Stimulated activated CD4-positive, alpha-beta T cell treated with anti-CD3 and anti-CD28 coated beads, Interleukin-12 subunit alpha, Interleukin-12 subunit beta, amount 100 ng/mL, for 4 hours (primary cell): ENCODE results near the gene TEX53.

Experiments used
- DNase-seq: peaks from one replicate; pipeline ENCODE4 v3.0.0-alpha.2; 2020

Gene TEX53

GRCh38 chr9:114633438-114634089 is 24.0 kb downstream of the TEX53 start:
- DNase-seq, result no peak

GRCh38 chr9:114631166-114631565 is 26.4 kb downstream of the TEX53 start:
- DNase-seq, result no peak

GRCh38 chr9:114629563-114630090 is 28.0 kb downstream of the TEX53 start:
- no peak for DNase-seq

DNA sequence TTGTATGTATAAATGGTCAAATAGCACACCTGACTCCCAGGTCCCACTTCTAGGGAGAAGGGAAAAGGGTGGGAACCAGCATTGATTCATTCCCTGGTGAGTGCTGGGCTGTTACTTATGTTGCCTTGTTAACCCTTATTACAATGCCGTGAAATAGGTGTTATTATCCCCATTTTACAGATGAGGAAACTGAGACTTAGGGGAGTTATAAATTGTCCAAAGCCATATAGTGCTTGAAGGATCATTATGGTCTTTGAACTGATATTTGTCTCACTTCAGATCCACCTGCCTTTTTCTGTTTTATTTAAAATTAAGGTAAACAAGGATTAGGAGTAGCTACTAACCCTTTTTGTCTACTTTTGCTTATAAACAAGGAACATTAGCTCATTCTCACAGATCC is 30.1 kb downstream of the TEX53 start:
- DNase-seq, result no peak

DNA sequence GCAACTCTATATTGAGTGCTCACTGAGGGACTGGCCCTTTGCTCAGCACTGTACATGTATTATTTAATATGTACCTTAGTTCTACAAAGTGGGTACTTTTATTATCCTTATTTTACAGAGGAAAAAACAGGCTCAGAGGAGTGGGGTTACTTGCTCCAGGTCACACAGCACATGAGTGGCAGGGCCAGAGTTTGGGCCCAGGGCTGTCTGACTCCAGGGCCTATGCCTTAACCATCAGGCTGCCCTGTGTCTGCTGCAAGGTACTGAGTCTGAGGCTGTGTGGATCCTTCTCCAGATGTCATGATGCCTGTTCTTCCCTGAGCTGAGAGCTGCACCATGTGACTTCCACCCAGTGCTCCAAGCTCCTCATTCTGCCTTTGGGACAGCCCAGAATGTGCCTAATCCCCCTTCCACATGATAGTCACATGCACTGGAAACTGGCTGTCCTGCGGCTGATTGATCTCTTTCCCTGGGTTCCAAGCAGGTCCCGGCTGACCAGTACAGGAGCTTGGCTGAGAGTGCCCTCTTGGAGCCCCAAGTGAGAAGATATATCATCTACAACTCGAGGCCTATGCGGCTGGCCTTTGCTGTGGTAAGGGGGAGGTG is 31.1 kb downstream of the TEX53 start:
- DNase-seq, result no peak

GRCh38 chr9:114624677-114625076 is 32.9 kb downstream of the TEX53 start:
- DNase-seq, result no peak

DNA sequence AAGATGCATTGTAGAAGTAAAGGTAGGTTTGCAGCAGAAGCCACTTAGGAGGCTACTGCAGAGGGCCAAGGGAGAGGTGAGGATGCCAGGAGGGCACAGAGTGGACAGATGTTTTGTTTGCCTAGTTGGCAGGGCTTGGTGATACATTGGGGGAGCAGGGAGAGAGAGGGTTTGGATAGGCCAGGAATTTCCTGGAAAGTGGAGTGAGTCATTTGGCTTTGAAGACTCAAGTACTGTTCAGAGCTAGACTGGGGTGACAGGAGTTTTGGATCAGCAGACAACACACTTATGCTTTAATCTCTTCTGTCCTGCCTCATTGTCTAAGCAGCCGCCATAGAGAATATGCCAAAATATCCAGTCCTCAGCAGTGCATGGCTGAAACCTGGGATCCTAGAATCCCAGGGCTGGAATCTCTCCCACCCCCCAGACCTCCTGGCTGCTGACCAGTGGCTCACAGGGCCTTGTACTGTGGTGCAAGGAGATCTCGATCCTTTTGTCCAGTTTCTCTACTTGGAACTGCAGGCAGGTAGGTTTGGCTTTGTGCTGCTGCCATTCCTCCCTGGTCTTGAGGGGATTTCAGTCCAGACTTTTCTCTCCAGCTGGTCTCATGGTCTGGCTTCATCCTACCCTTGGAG is 35.5 kb downstream of the TEX53 start:
- DNase-seq, result no peak

GRCh38 chr9:114621561-114621960 is 36.0 kb downstream of the TEX53 start:
- no peak for DNase-seq

DNA sequence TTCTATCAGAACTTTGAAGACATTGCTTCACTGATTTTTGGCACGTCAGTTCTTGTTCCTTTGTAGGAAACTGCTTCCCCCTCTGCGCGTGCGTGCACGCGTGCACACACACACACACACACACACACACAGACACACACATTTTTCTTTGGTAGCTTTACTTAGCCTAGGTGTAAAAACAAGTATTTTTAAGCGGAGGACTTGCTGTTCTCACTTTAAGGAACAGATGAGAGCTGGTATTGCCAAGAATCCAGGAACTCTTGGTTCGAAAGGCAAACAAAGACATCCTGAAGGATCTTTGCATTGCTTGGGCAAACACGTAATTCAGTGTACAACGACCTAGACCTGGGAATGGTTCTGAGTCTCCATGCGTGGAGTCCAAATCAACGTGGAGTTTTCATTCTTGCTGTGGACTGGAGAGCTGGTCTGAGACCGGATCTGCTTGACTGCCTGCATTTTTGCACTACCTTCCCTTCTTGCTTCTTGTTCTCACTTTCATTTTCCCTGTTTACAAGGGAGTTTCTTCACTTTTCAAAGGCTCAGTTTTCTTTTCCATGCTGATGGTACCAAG is 38.3 kb downstream of the TEX53 start:
- DNase-seq, result no peak

DNA sequence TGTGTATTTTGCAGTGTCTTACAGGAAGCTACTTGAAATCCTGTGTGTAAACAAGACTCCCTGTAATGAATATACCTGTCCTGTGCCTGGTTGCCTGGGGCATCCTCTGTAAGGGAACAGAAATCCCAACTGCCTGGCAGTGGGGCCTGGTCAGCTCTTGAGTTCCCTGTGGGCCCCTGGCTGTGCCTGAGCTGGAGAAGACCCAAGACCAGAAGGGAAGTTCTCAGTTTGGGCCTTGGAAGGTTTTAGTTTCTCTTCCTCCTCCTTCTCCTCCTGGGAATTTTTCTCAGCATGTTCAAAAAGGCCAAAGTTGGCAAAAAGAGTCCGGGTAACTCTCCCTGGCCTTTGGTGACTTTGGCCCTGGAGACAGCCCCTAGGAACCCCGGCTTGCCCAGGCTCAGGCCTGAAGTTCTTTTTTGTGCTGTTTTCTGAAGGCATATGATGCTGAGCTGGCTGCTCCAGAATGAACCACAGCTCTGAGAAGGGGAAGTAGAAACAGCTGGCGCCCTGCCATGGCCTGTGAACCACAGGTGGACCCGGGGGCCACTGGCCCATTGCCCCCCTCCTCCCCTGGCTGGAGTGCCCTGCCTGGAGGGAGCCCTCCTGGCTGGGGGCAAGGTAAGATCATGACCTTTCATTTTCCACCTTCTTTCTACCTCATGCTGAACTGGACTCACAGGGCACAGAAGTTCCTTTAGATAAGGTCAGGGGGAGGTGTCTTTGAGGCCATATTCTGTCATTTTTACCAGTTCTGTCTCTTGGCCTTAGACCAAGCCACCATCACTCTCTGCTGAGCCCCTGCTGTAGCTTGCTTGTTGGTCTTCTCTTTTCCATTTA is 40.7 kb downstream of the TEX53 start:
- DNase-seq, result no peak

GRCh38 chr9:114614373-114614772 is 43.2 kb downstream of the TEX53 start:
- no peak for DNase-seq

GRCh38 chr9:114613919-114614318 is 43.7 kb downstream of the TEX53 start:
- DNase-seq, result no peak

DNA sequence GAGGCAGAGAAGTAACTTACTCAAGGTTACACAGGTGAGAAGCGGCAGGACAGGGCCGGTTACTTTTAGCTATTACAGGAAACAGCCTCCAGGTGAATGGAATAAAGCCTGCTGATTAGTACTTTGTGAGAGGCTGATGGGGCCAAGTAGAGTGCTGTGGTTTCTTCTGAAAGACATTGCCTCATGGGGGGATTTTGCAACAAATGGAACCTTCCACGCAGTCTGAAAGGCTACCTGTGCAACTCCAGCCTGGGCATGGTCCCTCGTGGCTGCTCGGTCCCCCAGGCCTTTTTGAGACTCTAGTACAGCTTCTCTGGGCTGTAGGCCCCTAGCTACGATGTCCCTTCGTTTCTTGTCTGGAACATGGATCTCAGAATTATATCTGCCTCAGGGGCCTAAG is 44.5 kb downstream of the TEX53 start:
- DNase-seq, result no peak

DNA sequence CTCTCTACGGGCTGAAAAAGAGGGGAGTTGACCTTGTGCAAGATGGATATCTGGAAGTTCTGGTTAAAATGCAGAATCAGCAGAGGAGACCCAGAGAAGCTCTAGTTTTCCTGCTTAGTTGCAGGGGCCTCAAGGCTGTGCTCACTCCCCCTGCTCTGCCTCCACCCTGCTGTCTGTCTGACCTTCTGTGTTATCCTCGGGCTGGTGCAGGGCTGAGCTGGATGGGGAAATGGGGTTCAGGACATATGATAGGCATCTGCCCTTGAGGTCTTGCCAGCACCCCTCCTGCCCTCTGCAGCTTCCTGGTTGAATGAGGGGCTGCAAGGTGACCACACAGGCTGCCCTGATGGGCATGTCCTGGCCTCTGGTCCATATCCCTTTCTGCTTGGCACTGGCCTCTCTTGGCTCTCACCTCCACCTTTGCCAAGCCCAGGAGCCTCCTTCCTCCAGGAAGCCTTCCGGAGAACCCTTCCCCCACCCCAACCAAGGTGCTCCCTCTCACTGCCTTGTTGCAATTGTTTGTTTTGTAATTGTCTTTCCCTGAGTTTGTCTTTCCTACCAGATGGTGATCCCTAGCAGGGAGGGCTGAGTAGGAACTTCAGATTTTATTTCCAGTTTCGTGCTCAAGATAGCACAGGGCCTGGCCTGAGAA is 45.2 kb downstream of the TEX53 start:
- DNase-seq, result no peak

DNA sequence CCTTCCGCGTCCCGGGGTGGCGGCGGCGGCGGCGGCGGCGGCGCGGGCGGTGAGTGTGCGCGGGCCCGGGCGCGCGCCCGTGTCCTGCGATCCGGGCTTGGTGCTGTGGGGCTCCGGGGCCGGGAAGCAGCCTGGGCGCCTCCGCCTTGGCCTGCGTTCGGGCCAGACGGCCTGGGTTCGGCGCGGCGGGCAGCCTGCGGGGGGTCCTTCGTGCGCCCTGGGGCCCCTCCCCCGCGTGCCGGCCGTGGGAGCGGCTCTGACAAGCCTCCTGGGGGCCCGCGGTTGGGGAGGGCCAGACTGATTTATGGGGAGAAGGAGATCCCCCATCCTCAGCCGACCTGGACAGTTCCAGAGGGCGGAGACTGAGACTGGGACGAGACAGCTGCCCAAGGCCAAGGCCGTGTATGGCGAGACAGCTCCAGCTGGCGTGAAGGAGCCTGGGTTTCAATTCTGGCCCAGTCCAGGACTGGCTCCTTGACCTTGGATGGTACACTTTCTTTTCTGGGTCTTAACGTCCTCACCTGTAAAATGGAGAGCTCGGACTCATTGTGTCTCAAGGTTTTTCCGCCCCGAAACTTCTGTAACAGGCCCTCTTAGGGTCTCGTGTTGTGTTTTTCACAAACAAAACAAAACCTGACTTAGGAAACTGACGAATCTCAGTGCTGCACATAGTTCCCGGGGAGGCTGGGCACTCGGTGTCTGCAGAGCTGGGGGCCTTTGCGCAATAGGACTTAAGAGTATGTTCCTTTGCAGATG is 45.9 kb downstream of the TEX53 start:
- DNase-seq, result no peak

DNA sequence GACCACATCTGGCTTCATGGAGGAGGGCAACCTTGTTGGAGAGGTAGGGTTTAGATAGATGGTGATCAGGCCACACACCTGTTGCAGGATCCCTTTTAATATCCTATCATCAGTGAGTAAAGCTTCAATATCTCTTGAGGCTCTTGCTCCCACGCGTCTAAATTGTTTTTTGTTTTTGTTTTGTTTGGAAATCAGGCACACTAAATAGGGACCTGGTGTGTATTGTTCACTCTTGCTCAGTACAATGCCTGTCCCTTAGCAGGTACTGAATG is 49.1 kb downstream of the TEX53 start:
- DNase-seq, result no peak

- no peak for DNase-seq
Measured at GRCh38 chr9:114607671-114608524, 49.7 kb downstream of the TEX53 start.

DNA sequence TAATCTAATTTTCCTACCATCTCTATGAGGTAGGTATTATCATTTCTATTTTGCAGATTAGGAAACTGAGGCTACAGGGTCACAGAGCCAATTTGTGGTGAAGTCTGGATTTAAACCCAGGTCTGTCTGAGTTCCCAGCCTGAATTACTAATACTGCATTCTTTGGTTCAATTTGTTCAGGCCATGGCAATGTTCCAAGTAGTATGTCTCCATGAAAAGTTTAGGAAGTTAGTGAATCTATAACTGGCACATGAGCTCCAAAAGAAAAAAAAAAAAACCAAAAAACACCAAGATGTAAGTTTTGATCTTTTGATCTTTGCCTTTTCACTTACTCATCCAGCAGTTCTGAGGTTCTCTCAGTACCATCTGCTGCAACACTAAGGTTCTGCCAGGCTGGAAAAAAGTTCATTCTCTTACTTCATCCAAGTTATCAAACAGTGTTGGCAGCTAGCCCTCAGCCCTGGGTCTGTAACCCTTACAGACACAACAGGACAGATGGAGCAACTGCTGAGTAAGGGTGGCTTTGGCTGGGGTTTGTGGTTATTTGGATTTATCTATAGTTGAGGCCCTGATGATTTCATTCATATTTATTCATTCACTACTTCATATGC is 50.9 kb downstream of the TEX53 start:
- no peak for DNase-seq
